K562 (cell line): Measurements from ENCODE around the gene EXOSC1. TPM values are rescaled to one million over a fixed set of nuclear protein-coding genes. Genes with fewer than 3 reads are reported as not detected.

Experiments
- CHD2 ChIP-seq: IDR thresholded peaks from 2 replicates; pipeline ENCODE4 v1.6.1; 2011; ENCODE audit warnings: low read depth, low read length
- GABPB1 ChIP-seq: sonication (generic); formaldehyde crosslinking; IDR thresholded peaks from 2 replicates; pipeline ENCODE4 v1.8.0; 2022; ENCODE audit warnings: mild to moderate bottlenecking, missing genetic modification reagents
- KLF1 ChIP-seq: fragments of 450-650 bp; IDR thresholded peaks from 2 replicates; pipeline ENCODE4 v1.6.1; 2016; ENCODE audit warnings: missing genetic modification characterization, missing compliant biosample characterization
- NEUROD1 ChIP-seq: fragments of 150-350 bp; IDR thresholded peaks from 2 replicates; pipeline ENCODE4 v1.6.1; 2014; ENCODE audit warnings: borderline replicate concordance, low read length, low read depth; ENCODE audit not compliant: partially characterized antibody
- NFYB ChIP-seq: IDR thresholded peaks from 2 replicates; pipeline ENCODE4 v1.6.1; 2011; ENCODE audit warnings: mild to moderate bottlenecking, moderate library complexity; ENCODE audit not compliant: insufficient read length; ENCODE audit errors: extremely low read depth
- NRF1 ChIP-seq, 2 experiments: fragments of 450-650 bp; IDR thresholded peaks in 1 of 2; conservative IDR thresholded peaks in 1 of 2; 2 replicates each; pipeline ENCODE4 v1.6.1; 2014; ENCODE audit warnings: mild to moderate bottlenecking in 2 of 2
- RBM17 ChIP-seq: fragments of 200-400 bp; formaldehyde crosslinking; IDR thresholded peaks from 2 replicates; pipeline ENCODE4 v1.6.1; 2017; ENCODE audit warnings: low read depth, mild to moderate bottlenecking, low read length, borderline replicate concordance
- ZNF217 ChIP-seq: sonication (generic); formaldehyde crosslinking; IDR thresholded peaks from 2 replicates; pipeline ENCODE4 v1.8.0; 2022; ENCODE audit warnings: mild to moderate bottlenecking, missing genetic modification reagents
- polyA plus RNA-seq, 8 experiments: library from polyadenylated mRNA; depleted of rRNA in 4 of 8; stranded (reverse) in 5 of 8; unstranded in 3 of 8; fragments of >200 nt; fragmentation: Nextera tagmentation in 2 of 8; fragmentation: Illumina TruSeq in 1 of 8; extraction: Ambion mirVana in 2 of 8; extraction: Trizol in 1 of 8; gene quantifications; 2 replicates each; pipeline versions ENCODE4 v1.2.1 to v1.2.3, GENCODE V29; 2011 to 2014; ENCODE audit warnings: inconsistent platforms in 1 of 8, missing spikeins in 1 of 8
- total RNA-seq, 7 experiments: library from RNA; depleted of rRNA in 6 of 7; stranded (reverse); fragments of >200 nt in 6 of 7; fragmentation: Illumina TruSeq in 2 of 7; extraction: Trizol in 2 of 7; gene quantifications; 2 replicates each; pipeline versions ENCODE4 v1.2.1 to v1.2.3, GENCODE V29; 2011 to 2021; ENCODE audit warnings: low replicate concordance in 1 of 7
- TF ChIP-seq, protein P1 (sequence below): fragments of 450-650 bp; IDR thresholded peaks from 2 replicates; pipeline ENCODE4 v1.6.1; 2016; ENCODE audit warnings: mild to moderate bottlenecking, moderate library complexity
- TF ChIP-seq, protein P2 (sequence below): fragments of 150-350 bp; conservative IDR thresholded peaks from 2 replicates; pipeline ENCODE4 v1.6.1; 2014; ENCODE audit warnings: low read length

Gene EXOSC1
- total and polyA plus RNA-seq, 9 of the 15 experiments (the other 6 are each of a cell fraction or from before 2014, with no cell fraction given): 44.3 to 117 (median 67.0) TPM

DNA sequence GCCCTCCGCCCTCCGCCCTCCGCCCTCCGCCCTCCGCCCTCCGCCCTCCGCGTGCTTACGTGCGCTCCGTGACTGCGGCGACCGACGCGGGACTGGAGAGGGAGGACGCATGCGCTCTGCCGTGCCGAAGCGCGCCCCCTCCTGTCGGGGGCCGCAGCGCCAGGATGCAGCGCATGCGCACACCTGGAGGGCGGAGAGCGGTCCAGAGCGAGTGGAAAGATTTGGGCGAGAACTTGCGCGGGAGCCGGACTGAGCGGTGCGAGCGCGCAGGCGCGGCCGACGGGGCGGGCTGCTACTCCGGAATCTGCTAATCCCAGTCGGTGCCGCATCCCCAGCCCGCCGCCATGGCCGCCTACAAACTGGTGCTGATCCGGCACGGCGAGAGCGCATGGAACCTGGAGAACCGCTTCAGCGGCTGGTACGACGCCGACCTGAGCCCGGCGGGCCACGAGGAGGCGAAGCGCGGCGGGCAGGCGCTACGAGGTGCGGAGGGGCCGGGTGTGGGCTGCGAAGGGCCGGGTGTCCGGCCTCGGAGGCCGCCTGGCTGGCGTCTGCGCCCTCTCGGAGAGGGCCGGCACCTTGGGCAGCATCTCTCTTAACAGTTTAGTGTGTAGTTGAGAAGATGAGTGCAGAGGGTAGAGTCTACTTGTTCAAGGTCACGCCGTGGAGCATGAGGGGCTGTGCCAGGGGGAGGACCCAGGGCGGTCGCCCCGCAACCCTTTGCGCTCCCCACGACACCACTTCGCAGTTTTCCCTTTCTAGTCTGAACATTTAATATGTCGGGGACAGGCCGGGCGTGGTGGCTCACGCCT is 19.6 kb downstream of the EXOSC1 start, which contains the start of gene PGAM1 (continued):
- TF ChIP-seq, protein P1, sequence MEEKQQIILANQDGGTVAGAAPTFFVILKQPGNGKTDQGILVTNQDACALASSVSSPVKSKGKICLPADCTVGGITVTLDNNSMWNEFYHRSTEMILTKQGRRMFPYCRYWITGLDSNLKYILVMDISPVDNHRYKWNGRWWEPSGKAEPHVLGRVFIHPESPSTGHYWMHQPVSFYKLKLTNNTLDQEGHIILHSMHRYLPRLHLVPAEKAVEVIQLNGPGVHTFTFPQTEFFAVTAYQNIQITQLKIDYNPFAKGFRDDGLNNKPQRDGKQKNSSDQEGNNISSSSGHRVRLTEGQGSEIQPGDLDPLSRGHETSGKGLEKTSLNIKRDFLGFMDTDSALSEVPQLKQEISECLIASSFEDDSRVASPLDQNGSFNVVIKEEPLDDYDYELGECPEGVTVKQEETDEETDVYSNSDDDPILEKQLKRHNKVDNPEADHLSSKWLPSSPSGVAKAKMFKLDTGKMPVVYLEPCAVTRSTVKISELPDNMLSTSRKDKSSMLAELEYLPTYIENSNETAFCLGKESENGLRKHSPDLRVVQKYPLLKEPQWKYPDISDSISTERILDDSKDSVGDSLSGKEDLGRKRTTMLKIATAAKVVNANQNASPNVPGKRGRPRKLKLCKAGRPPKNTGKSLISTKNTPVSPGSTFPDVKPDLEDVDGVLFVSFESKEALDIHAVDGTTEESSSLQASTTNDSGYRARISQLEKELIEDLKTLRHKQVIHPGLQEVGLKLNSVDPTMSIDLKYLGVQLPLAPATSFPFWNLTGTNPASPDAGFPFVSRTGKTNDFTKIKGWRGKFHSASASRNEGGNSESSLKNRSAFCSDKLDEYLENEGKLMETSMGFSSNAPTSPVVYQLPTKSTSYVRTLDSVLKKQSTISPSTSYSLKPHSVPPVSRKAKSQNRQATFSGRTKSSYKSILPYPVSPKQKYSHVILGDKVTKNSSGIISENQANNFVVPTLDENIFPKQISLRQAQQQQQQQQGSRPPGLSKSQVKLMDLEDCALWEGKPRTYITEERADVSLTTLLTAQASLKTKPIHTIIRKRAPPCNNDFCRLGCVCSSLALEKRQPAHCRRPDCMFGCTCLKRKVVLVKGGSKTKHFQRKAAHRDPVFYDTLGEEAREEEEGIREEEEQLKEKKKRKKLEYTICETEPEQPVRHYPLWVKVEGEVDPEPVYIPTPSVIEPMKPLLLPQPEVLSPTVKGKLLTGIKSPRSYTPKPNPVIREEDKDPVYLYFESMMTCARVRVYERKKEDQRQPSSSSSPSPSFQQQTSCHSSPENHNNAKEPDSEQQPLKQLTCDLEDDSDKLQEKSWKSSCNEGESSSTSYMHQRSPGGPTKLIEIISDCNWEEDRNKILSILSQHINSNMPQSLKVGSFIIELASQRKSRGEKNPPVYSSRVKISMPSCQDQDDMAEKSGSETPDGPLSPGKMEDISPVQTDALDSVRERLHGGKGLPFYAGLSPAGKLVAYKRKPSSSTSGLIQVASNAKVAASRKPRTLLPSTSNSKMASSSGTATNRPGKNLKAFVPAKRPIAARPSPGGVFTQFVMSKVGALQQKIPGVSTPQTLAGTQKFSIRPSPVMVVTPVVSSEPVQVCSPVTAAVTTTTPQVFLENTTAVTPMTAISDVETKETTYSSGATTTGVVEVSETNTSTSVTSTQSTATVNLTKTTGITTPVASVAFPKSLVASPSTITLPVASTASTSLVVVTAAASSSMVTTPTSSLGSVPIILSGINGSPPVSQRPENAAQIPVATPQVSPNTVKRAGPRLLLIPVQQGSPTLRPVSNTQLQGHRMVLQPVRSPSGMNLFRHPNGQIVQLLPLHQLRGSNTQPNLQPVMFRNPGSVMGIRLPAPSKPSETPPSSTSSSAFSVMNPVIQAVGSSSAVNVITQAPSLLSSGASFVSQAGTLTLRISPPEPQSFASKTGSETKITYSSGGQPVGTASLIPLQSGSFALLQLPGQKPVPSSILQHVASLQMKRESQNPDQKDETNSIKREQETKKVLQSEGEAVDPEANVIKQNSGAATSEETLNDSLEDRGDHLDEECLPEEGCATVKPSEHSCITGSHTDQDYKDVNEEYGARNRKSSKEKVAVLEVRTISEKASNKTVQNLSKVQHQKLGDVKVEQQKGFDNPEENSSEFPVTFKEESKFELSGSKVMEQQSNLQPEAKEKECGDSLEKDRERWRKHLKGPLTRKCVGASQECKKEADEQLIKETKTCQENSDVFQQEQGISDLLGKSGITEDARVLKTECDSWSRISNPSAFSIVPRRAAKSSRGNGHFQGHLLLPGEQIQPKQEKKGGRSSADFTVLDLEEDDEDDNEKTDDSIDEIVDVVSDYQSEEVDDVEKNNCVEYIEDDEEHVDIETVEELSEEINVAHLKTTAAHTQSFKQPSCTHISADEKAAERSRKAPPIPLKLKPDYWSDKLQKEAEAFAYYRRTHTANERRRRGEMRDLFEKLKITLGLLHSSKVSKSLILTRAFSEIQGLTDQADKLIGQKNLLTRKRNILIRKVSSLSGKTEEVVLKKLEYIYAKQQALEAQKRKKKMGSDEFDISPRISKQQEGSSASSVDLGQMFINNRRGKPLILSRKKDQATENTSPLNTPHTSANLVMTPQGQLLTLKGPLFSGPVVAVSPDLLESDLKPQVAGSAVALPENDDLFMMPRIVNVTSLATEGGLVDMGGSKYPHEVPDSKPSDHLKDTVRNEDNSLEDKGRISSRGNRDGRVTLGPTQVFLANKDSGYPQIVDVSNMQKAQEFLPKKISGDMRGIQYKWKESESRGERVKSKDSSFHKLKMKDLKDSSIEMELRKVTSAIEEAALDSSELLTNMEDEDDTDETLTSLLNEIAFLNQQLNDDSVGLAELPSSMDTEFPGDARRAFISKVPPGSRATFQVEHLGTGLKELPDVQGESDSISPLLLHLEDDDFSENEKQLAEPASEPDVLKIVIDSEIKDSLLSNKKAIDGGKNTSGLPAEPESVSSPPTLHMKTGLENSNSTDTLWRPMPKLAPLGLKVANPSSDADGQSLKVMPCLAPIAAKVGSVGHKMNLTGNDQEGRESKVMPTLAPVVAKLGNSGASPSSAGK: peak; percentile 37; the same call in 1 of the 2 replicates
- TF ChIP-seq NEUROD1 (peak; percentile 41), ZNF217 (CRISPR knock-in tag) (no peak), GABPB1 (CRISPR knock-in tag) (peak; percentile 59; the same call in 1 of the 2 replicates), NRF1 (conservative IDR thresholded peaks at IDR 0.05 in 1 of 2, IDR thresholded peaks at IDR 0.05 in 1 of 2) (peak; percentile 96 to 97), KLF1 (tag) (0 out of 2 replicates have a peak, but pooled peaks have one; percentile 41), NFYB (no peak), RBM17 (no peak), CHD2 (peak; percentile 30; the same call in 1 of the 2 replicates)
- TF ChIP-seq, protein P2, sequence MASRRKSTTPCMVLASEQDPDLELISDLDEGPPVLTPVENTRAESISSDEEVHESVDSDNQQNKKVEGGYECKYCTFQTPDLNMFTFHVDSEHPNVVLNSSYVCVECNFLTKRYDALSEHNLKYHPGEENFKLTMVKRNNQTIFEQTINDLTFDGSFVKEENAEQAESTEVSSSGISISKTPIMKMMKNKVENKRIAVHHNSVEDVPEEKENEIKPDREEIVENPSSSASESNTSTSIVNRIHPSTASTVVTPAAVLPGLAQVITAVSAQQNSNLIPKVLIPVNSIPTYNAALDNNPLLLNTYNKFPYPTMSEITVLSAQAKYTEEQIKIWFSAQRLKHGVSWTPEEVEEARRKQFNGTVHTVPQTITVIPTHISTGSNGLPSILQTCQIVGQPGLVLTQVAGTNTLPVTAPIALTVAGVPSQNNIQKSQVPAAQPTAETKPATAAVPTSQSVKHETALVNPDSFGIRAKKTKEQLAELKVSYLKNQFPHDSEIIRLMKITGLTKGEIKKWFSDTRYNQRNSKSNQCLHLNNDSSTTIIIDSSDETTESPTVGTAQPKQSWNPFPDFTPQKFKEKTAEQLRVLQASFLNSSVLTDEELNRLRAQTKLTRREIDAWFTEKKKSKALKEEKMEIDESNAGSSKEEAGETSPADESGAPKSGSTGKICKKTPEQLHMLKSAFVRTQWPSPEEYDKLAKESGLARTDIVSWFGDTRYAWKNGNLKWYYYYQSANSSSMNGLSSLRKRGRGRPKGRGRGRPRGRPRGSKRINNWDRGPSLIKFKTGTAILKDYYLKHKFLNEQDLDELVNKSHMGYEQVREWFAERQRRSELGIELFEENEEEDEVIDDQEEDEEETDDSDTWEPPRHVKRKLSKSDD: no peak
